DND-41 (cell line): ENCODE results near the gene NOS1.

Experiments
- ATAC-seq: fragments of 200-7000 bp; cut with Tn5 transposase; 3 replicates; pipeline ENCODE4 v1.9.1; 2021; ENCODE audit warnings: low read depth; ENCODE audit not compliant: insufficient read depth
- DNase-seq: peaks from one replicate; pipeline ENCODE4 v3.0.0-alpha.2; 2020
- H2AFZ ChIP-seq: 2 replicates; pipeline ENCODE4 v1.6.0; 2012; ENCODE audit warnings: low read depth, low read length
- H3K27ac ChIP-seq: 2 replicates; pipeline ENCODE4 v1.5.1; 2012; ENCODE audit warnings: low read length, inconsistent platforms
- H3K27me3 ChIP-seq: fragments of 200-600 bp; sonication (generic); 2 replicates; pipeline ENCODE4 v1.6.0; 2012; ENCODE audit warnings: low read length, mild to moderate bottlenecking, inconsistent platforms; ENCODE audit not compliant: insufficient read depth, poor library complexity
- H3K36me3 ChIP-seq: 2 replicates; pipeline ENCODE4 v1.5.1; 2012; ENCODE audit warnings: low read length, inconsistent platforms; ENCODE audit not compliant: insufficient read depth
- H3K4me1 ChIP-seq: 2 replicates; pipeline ENCODE4 v1.5.1; 2012; ENCODE audit warnings: mild to moderate bottlenecking, low read length; ENCODE audit not compliant: insufficient read depth
- H3K4me2 ChIP-seq: 2 replicates; pipeline ENCODE4 v1.6.0; 2012; ENCODE audit warnings: mild to moderate bottlenecking, moderate library complexity, low read length, inconsistent platforms; ENCODE audit not compliant: insufficient read depth
- H3K4me3 ChIP-seq, 2 experiments: fragments of 200-600 bp in 1 of 2; shearing (Covaris generic) in 1 of 2; 2 replicates each; pipeline ENCODE4 v1.5.1; 2012 to 2016; ENCODE audit warnings: inconsistent platforms in 2 of 2, low read length in 2 of 2, mild to moderate bottlenecking in 2 of 2, low read depth in 1 of 2, moderate library complexity in 1 of 2
- H3K79me2 ChIP-seq: 2 replicates; pipeline ENCODE4 v1.6.0; 2012; ENCODE audit warnings: low read length, inconsistent platforms; ENCODE audit not compliant: insufficient read depth
- H3K9ac ChIP-seq: 2 replicates; pipeline ENCODE4 v1.6.0; 2012; ENCODE audit warnings: low read depth, mild to moderate bottlenecking, inconsistent platforms, low read length, moderate library complexity
- H3K9me3 ChIP-seq: 2 replicates; pipeline ENCODE4 v1.5.1; 2012; ENCODE audit warnings: low read length, moderate library complexity, mild to moderate bottlenecking, inconsistent platforms; ENCODE audit not compliant: insufficient read depth, severe bottlenecking
- H4K20me1 ChIP-seq: 2 replicates; pipeline ENCODE4 v1.6.0; 2012; ENCODE audit warnings: low read length; ENCODE audit not compliant: insufficient read depth
- EZH2 ChIP-seq: IDR thresholded peaks from 3 replicates; pipeline ENCODE4 v1.6.1; 2012; ENCODE audit warnings: borderline replicate concordance, low read depth, mild to moderate bottlenecking, moderate library complexity, low read length, inconsistent platforms; ENCODE audit not compliant: severe bottlenecking
- TF ChIP-seq, protein P1 (sequence below): IDR thresholded peaks from 2 replicates; pipeline ENCODE4 v1.5.1; 2012; ENCODE audit warnings: borderline replicate concordance, low read length, moderate library complexity, mild to moderate bottlenecking; ENCODE audit not compliant: poor library complexity, severe bottlenecking; ENCODE audit errors: extremely low read depth

NOS1 gene

DNA sequence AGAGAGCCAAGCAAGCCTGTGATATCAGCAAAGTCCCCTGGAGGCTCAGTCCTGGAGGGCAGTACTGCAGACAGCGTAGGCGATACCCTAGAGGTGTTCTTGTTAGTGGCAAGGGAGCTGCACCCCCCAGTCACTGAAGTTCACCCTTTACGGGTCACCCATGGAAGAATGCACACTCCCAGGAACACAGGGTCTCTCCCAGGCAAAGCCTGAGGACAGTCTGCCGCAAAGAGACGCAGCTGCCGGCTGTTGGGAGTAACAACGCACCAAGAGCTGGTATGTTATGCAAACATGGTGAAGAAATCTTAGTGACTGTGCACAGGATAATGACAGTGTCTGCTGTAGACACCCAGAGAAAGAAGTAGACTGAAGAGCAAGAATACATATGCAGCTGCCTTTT is 43.5 kb upstream of the NOS1 start:
- TF ChIP-seq, protein P1, sequence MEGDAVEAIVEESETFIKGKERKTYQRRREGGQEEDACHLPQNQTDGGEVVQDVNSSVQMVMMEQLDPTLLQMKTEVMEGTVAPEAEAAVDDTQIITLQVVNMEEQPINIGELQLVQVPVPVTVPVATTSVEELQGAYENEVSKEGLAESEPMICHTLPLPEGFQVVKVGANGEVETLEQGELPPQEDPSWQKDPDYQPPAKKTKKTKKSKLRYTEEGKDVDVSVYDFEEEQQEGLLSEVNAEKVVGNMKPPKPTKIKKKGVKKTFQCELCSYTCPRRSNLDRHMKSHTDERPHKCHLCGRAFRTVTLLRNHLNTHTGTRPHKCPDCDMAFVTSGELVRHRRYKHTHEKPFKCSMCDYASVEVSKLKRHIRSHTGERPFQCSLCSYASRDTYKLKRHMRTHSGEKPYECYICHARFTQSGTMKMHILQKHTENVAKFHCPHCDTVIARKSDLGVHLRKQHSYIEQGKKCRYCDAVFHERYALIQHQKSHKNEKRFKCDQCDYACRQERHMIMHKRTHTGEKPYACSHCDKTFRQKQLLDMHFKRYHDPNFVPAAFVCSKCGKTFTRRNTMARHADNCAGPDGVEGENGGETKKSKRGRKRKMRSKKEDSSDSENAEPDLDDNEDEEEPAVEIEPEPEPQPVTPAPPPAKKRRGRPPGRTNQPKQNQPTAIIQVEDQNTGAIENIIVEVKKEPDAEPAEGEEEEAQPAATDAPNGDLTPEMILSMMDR, result no peak
- TF ChIP-seq EZH2, result no peak
- H3K36me3 ChIP-seq, result no peaks in the 10 kb centered on the region
- H3K27ac ChIP-seq, result no peak overlapping the region
- no peaks in the 10 kb centered on the region for H3K9me3 ChIP-seq
- H3K27me3 ChIP-seq, result no peaks in the 10 kb centered on the region
- no peak overlapping the region for H3K4me3 ChIP-seq
- ATAC-seq, result no peak
- H3K79me2 ChIP-seq, result no peaks in the 10 kb centered on the region
- no peaks in the 10 kb centered on the region for H3K4me1 ChIP-seq
- no peak overlapping the region for H3K4me2 ChIP-seq
- DNase-seq, result no peak
- no peak overlapping the region for H2AFZ ChIP-seq
- H3K9ac ChIP-seq, result no peak overlapping the region
- no peaks in the 10 kb centered on the region for H4K20me1 ChIP-seq

- no peak overlapping the region for H3K27ac ChIP-seq
- TF ChIP-seq EZH2, result no peak
- TF ChIP-seq, protein P1, result no peak
Measured at GRCh38 chr12:117404203-117404853, 42.9 kb upstream of the NOS1 start.

GRCh38 chr12:117403586-117404139 is 42.2 kb upstream of the NOS1 start:
- Histone ChIP-seq H3K4me3 (no peak overlapping the region), H4K20me1 (no peaks in the 10 kb centered on the region), H3K79me2 (no peaks in the 10 kb centered on the region), H3K9me3 (no peaks in the 10 kb centered on the region), H2AFZ (no peak overlapping the region), H3K36me3 (no peaks in the 10 kb centered on the region), H3K27me3 (no peaks in the 10 kb centered on the region), H3K4me2 (no peak overlapping the region), H3K4me1 (no peaks in the 10 kb centered on the region), H3K27ac (no peak overlapping the region), H3K9ac (no peak overlapping the region)
- TF ChIP-seq, protein P1, result no peak
- no peak for TF ChIP-seq EZH2
- DNase-seq, result no peak
- no peak for ATAC-seq

More at GRCh38 chr12:117404203-117404853, 42.9 kb upstream of the NOS1 start:
- Histone ChIP-seq H3K79me2 (no peaks in the 10 kb centered on the region), H4K20me1 (no peaks in the 10 kb centered on the region), H3K9ac (no peak overlapping the region), H3K36me3 (no peaks in the 10 kb centered on the region), H3K9me3 (no peaks in the 10 kb centered on the region), H3K4me1 (no peaks in the 10 kb centered on the region), H3K4me3 (no peak overlapping the region), H2AFZ (no peak overlapping the region), H3K4me2 (no peak overlapping the region), H3K27me3 (no peaks in the 10 kb centered on the region)
- DNase-seq (no peak), ATAC-seq (no peak)
